Fibroblast of pulmonary artery (primary cell): ENCODE results near the gene XYLB.

Experiments used
- DNase-seq: peaks from one replicate; pipeline ENCODE4 v3.0.0-alpha.2; 2010; ENCODE audit warnings: low read depth
- H3K4me3 ChIP-seq: replicated peaks from 2 replicates; pipeline ENCODE4 v1.5.1; 2011; ENCODE audit warnings: low read depth, mild to moderate bottlenecking, control low read depth, low read length, moderate library complexity
- TF ChIP-seq, protein P1 (sequence below): IDR thresholded peaks from 2 replicates; pipeline ENCODE4 v1.5.1; 2011; ENCODE audit warnings: mild to moderate bottlenecking, control low read depth, low read length, inconsistent platforms; ENCODE audit errors: missing control alignments

The XYLB gene

DNA sequence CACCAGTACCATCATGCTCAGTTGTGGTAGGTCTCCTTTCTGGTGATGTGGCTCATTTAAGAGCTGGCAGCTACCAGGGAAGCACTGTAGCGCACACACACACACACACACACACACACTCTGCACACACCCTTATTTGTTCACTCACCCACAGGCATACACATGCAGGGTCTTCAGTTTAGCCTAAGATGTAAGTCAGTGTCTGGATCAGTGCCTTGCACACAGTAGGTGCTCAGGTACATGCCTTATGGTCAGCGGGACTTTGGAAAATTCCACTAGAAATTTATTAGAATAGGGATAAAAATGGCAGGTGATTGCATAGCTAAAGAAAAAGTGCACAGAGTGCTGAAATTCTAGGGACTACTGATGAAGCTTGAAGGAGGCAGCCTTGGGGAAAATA is 23.6 kb downstream of the XYLB start:
- TF ChIP-seq, protein P1, sequence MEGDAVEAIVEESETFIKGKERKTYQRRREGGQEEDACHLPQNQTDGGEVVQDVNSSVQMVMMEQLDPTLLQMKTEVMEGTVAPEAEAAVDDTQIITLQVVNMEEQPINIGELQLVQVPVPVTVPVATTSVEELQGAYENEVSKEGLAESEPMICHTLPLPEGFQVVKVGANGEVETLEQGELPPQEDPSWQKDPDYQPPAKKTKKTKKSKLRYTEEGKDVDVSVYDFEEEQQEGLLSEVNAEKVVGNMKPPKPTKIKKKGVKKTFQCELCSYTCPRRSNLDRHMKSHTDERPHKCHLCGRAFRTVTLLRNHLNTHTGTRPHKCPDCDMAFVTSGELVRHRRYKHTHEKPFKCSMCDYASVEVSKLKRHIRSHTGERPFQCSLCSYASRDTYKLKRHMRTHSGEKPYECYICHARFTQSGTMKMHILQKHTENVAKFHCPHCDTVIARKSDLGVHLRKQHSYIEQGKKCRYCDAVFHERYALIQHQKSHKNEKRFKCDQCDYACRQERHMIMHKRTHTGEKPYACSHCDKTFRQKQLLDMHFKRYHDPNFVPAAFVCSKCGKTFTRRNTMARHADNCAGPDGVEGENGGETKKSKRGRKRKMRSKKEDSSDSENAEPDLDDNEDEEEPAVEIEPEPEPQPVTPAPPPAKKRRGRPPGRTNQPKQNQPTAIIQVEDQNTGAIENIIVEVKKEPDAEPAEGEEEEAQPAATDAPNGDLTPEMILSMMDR: no peak
- DNase-seq: no peak
- no peak overlapping the region for H3K4me3 ChIP-seq

DNA sequence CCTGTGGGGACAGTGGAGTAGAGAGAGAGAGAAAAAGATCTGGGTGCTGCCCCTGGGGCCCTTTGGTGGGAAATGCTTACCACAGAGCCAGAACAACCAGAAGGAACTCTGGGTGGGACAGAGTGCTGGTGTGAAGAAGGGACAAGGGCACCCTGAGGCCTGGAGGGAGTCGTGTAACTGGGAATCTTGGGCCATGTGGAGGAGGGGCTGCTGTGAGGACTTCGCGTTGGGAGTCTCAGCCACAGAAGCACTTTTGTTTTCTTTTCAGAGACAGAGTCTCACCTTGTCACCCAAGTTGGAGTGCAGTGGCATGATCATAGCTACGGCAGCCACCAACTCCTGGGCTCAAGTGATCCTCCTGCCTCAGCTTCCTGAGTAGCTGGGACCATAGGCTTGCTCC is 24.3 kb downstream of the XYLB start:
- no peak overlapping the region for H3K4me3 ChIP-seq
- DNase-seq: no peak
- TF ChIP-seq, protein P1: no peak

DNA sequence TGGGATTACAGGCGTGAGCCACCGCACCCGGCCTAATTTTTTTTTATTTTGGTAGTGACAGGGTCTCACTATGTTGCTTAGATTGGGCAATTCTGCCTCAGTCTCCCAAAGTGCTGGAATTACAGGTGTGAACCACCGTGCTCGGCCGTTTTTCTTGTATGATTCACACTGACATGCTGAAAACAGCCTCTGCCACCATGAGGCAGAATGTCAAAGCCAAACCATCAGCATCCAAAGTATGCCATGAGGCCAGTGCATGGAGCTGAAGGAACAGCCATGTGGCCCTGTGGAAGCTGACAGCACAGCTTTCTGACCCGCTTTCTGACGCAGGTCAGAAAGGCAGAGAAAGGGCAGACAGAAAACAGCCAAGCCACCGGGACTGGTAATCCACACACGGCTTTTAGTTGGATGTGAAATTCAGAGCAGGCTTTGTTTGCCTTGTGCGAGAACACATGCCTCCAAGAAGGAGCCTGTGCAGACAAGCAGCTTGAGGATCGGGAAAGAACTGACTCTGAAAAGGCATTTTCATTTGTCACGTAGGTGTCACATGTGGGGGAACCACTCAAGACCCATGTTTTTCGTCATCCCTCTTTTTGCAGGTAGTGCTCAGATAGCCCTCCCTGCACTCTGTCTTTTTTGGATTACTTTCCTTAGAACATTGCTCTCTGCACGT is 25.1 kb downstream of the XYLB start:
- TF ChIP-seq, protein P1: no peak
- DNase-seq: no peak
- H3K4me3 ChIP-seq: no peak overlapping the region

DNA sequence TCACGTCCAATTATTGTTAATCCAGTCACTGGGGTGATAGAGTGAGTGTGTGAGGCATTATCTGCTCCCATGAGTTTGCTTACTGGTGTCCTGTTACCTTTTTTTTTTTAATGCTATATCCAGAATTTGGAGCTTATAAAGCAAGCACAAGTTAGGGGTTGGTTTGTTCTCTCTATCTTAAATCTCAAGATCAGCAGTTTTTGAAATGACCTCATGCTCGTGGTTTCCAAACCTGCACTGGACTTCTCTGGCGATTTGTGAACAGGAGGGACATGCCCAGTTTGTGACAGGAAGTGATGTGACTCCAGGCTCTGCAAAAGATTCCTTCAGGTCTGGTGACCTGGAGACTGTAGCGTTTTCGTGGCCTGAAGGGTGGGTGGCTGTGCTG is 25.6 kb downstream of the XYLB start:
- DNase-seq: no peak
- H3K4me3 ChIP-seq: no peak overlapping the region
- TF ChIP-seq, protein P1: no peak

DNA sequence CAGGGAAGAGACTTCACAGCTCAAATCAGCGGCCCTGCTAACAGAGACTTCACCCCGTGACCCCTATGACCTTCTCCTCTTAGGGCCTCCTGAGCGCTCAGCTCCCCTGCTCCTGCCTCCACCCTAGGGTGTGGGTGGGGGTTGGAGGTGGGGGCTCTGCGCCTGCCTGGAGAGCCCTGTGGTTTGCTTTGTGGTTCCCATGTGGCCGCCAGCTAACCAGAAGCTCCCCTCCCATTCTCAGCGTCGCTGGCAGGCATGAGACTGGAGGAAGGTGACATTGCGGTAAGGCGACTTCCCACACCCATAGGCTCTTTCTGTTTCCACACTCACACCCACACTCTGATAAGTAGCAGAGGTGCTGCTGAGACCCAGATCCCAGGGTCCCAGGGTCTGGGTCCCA is 27.6 kb downstream of the XYLB start:
- DNase-seq: no peak
- TF ChIP-seq, protein P1: no peak
- H3K4me3 ChIP-seq: no peak overlapping the region

DNA sequence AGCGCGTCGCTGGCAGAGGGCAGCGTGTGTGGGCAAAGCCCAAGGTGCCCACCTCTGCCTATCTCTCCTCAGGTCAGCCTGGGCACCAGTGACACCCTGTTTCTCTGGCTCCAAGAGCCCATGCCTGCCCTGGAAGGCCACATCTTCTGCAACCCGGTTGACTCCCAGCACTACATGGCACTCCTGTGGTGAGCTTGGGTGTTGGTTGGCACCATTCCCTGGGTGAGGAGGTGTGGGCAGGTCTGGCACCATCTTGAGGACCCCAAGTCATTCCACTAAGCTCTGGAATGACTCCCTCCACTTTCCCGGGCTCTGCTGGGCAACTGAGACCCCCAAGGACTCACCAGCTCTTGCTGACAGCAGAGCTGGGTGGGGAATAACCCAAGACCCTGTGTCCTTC is 28.5 kb downstream of the XYLB start:
- no peak for DNase-seq
- TF ChIP-seq, protein P1: no peak
- no peak overlapping the region for H3K4me3 ChIP-seq

DNA sequence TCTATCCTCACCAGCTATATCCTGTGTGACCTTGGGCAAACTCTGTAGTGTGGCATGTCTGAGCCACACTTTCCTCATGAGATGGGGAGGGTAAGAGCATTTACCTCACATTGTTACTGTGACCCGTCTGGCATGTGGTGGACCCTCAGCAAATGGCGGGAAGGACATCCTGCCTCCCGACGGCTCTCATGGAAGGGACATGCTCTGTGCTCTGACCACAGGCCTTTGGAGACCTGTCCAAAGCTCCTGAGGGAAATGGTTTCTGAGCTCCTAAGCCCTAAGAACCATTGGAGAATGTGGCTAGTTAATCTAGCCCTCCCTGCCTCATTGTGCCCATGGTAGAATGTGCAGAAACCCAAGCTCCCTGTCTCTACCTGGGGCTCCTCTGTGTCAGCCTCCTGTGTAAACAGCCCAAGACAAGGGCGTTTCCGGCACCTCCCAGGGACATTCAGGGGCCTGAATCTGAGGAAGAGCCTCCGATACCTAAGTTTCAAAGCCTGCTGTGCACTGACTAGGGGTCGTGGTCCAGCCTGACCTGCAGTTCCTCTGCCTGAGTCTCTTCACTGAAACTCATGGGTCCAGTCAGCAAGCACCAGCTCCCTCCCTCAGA is 29.0 kb downstream of the XYLB start:
- TF ChIP-seq, protein P1: no peak
- DNase-seq: no peak
- H3K4me3 ChIP-seq: no peak overlapping the region
